ENCODE measurements around the gene MSH5. TPM values are rescaled to one million over a fixed set of nuclear protein-coding genes. Genes with fewer than 3 reads are reported as not detected.

The MSH5 gene
- total RNA-seq, 1 experiment from 2014 or later = 90.4 TPM

DNA sequence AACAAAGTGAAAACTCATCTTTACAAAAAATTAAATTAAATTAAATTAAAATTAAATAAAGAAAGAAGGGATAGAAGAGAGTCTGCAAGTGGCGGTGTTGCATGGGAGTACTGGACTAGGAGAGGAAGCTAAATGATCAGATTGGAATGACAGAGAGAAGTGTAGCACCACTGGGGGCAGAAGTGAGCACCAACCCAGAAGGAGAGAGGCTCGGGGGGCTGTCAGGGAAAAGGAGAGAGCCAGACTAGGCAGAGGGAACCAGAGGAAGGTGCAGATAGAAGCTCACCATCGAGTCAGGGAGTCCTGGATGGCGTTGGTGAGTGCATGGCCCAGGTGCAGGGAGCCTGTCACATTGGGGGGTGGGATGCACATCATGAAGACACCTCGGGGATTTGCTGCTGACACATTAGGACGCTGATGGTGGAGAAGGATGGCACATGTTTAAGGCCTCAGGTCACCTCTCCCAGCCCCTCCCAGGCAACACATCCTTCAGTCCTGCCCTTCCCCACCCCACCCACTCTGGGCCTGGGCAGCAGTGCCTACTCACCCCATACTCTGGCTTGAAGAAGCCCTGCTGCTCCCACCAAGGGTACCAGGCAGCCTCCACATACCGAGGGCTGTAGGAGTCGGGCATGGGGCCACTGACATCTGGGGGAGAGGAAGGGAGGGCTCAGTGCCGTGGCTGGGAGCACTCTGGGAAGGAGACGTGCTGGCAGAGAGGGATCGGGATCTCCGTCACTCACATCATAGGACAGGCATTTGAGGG lies 51.7 kb downstream of the MSH5 start (continued):
- TF ChIP-seq POLR2AphosphoS5 (IDR thresholded peaks at IDR 0.05; ENCODE audit: low read depth, low read length) = no peak
- no peak for TF ChIP-seq EZH2 (IDR thresholded peaks at IDR 0.05)
- no peak for TF ChIP-seq FOSL1 (IDR thresholded peaks at IDR 0.05; ENCODE audit: low read depth)
- no peak for TF ChIP-seq SP1 (IDR thresholded peaks at IDR 0.05; ENCODE audit: low read depth)
- no peak for TF ChIP-seq ELF1 (IDR thresholded peaks at IDR 0.05; ENCODE audit: borderline replicate concordance, low read depth)
- no peak for TF ChIP-seq ZFX (IDR thresholded peaks at IDR 0.05)
- TF ChIP-seq CEBPB (IDR thresholded peaks at IDR 0.05; ENCODE audit: low read depth) = no peak

DNA sequence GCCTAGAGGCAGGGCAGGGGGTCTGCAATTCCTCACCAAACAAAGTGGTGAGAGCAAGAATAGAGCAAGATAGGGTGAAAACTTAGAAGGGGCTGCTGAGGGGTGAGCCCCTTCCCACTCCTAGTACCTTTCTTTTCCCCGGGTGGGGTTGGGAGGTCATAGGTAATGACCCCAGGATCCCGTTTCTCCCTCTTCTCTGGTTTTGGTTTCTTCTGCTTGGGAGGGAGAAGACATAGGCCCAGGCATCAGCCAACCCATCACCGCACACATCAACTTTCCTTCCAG lies 52.2 kb downstream of the MSH5 start:
- no peak for ATAC-seq
- H3K9ac ChIP-seq (ENCODE audit: low read length) = peak overlapping the region; percentile 59

More for the DNA sequence above, 52.2 kb downstream of the MSH5 start:
- Histone ChIP-seq H3K36me3 (ENCODE audit: control insufficient read depth in 1 of 2, insufficient read depth in 2 of 2, low read length in 2 of 2) (peaks cover 17 to 24% of the 10 kb centered on the region in 2 experiments; a peak in 3 of 4 replicates), H3K27me3 (ENCODE audit: insufficient read depth, low read length) (no peaks in the 10 kb centered on the region), H3K9me2 (ENCODE audit: insufficient read depth) (no peaks in the 10 kb centered on the region), H3K27ac (ENCODE audit: low read depth, low read length) (peak overlapping the region; percentile 98), H2AFZ (ENCODE audit: low read depth, low read length, poor library complexity, severe bottlenecking) (no peak overlapping the region), H3K4me3 (replicated peaks in 1 of 2; ENCODE audit: low read depth in 1 of 2, low read length in 2 of 2) (peak overlapping the region; percentile 51 to 93), H3K9me3 (ENCODE audit: control insufficient read depth in 1 of 2, insufficient read depth in 1 of 2, low read depth in 1 of 2, low read length in 2 of 2) (no peaks in the 10 kb centered on the region), H3K4me2 (ENCODE audit: low read length) (peak overlapping the region; percentile 99), H3K79me2 (ENCODE audit: insufficient read depth, low read length) (peaks cover 65% of the 10 kb centered on the region), H3K4me1 (ENCODE audit: control insufficient read depth in 1 of 2, insufficient read depth in 2 of 2, low read length in 2 of 2) (peaks cover 24 to 45% of the 10 kb centered on the region in 2 experiments), H4K20me1 (ENCODE audit: insufficient read depth) (0 out of 2 replicates have a peak, but pooled peaks cover 5% of the 10 kb centered on the region)
- no peak for TF ChIP-seq JUND (IDR thresholded peaks at IDR 0.05)
- TF ChIP-seq EZH2 (IDR thresholded peaks at IDR 0.05) = no peak
- TF ChIP-seq ELF1 (IDR thresholded peaks at IDR 0.05; ENCODE audit: borderline replicate concordance, low read depth) = no peak
- no peak for TF ChIP-seq POLR2A (IDR thresholded peaks at IDR 0.05; ENCODE audit: borderline replicate concordance, extremely low read depth, insufficient read depth, insufficient read length)
- TF ChIP-seq EZH2phosphoT487 (IDR thresholded peaks at IDR 0.05; ENCODE audit: borderline replicate concordance) = no peak
- TF ChIP-seq FOSL1 (IDR thresholded peaks at IDR 0.05; ENCODE audit: low read depth) = no peak
- TF ChIP-seq CBX3 (IDR thresholded peaks at IDR 0.05; ENCODE audit: low read depth) = no peak
- TF ChIP-seq SP1 (IDR thresholded peaks at IDR 0.05; ENCODE audit: low read depth) = no peak
- TF ChIP-seq, protein P1, sequence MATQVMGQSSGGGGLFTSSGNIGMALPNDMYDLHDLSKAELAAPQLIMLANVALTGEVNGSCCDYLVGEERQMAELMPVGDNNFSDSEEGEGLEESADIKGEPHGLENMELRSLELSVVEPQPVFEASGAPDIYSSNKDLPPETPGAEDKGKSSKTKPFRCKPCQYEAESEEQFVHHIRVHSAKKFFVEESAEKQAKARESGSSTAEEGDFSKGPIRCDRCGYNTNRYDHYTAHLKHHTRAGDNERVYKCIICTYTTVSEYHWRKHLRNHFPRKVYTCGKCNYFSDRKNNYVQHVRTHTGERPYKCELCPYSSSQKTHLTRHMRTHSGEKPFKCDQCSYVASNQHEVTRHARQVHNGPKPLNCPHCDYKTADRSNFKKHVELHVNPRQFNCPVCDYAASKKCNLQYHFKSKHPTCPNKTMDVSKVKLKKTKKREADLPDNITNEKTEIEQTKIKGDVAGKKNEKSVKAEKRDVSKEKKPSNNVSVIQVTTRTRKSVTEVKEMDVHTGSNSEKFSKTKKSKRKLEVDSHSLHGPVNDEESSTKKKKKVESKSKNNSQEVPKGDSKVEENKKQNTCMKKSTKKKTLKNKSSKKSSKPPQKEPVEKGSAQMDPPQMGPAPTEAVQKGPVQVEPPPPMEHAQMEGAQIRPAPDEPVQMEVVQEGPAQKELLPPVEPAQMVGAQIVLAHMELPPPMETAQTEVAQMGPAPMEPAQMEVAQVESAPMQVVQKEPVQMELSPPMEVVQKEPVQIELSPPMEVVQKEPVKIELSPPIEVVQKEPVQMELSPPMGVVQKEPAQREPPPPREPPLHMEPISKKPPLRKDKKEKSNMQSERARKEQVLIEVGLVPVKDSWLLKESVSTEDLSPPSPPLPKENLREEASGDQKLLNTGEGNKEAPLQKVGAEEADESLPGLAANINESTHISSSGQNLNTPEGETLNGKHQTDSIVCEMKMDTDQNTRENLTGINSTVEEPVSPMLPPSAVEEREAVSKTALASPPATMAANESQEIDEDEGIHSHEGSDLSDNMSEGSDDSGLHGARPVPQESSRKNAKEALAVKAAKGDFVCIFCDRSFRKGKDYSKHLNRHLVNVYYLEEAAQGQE (IDR thresholded peaks at IDR 0.05; ENCODE audit: low read depth) = no peak
- TF ChIP-seq, protein P2, sequence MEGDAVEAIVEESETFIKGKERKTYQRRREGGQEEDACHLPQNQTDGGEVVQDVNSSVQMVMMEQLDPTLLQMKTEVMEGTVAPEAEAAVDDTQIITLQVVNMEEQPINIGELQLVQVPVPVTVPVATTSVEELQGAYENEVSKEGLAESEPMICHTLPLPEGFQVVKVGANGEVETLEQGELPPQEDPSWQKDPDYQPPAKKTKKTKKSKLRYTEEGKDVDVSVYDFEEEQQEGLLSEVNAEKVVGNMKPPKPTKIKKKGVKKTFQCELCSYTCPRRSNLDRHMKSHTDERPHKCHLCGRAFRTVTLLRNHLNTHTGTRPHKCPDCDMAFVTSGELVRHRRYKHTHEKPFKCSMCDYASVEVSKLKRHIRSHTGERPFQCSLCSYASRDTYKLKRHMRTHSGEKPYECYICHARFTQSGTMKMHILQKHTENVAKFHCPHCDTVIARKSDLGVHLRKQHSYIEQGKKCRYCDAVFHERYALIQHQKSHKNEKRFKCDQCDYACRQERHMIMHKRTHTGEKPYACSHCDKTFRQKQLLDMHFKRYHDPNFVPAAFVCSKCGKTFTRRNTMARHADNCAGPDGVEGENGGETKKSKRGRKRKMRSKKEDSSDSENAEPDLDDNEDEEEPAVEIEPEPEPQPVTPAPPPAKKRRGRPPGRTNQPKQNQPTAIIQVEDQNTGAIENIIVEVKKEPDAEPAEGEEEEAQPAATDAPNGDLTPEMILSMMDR (IDR thresholded peaks at IDR 0.05 in 2 of 3, conservative IDR thresholded peaks at IDR 0.05 in 1 of 3; ENCODE audit: borderline replicate concordance in 1 of 3, insufficient read depth in 1 of 3, low read depth in 2 of 3, low read length in 2 of 3) = no peak
- no peak for TF ChIP-seq ZFX (IDR thresholded peaks at IDR 0.05)
- TF ChIP-seq, protein P3, sequence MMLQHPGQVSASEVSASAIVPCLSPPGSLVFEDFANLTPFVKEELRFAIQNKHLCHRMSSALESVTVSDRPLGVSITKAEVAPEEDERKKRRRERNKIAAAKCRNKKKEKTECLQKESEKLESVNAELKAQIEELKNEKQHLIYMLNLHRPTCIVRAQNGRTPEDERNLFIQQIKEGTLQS (IDR thresholded peaks at IDR 0.05) = no peak
- TF ChIP-seq, protein P4, sequence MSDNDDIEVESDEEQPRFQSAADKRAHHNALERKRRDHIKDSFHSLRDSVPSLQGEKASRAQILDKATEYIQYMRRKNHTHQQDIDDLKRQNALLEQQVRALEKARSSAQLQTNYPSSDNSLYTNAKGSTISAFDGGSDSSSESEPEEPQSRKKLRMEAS (IDR thresholded peaks at IDR 0.05) = no peak
- TF ChIP-seq SRF (IDR thresholded peaks at IDR 0.05; ENCODE audit: low read depth) = no peak
- intact Hi-C loops (cut with micrococcal nuclease) = no loop called here
- RAD21 ChIA-PET (ENCODE audit: low non-redundant PET in 1 of 2, low total read pairs in 2 of 2, uncharacterized antibody in 2 of 2, unreplicated experiment in 2 of 2) = no interaction called here
- POLR2A ChIA-PET = interaction anchor here (1.9 to 2.1 kb wide), 2 partner anchors 35 to 47 kb away, joined by 6 read pairs; partner anchors contain the start of gene HSPA1B
- DNase-seq (ENCODE audit: low read depth, low spot score) = no peak
- no TSS peak for BruUV-seq (replicated peaks)
- CTCF ChIA-PET = interaction anchor here (1.2 to 1.8 kb wide), 3 partner anchors 19 to 33 kb away, joined by 3 to 9 read pairs (median 7); no protein-coding TSS in a partner anchor

Measured in HCT116 (cell line).